GM12873 (cell line): Measurements from ENCODE around the gene CDKL1.

Source experiments
- CTCF ChIP-seq: IDR thresholded peaks from 2 replicates; pipeline ENCODE4 v1.5.1; 2012; ENCODE audit warnings: low read depth, mild to moderate bottlenecking, moderate library complexity, low read length, control low read depth; ENCODE audit not compliant: insufficient read depth; ENCODE audit errors: missing control alignments

CDKL1 gene

DNA sequence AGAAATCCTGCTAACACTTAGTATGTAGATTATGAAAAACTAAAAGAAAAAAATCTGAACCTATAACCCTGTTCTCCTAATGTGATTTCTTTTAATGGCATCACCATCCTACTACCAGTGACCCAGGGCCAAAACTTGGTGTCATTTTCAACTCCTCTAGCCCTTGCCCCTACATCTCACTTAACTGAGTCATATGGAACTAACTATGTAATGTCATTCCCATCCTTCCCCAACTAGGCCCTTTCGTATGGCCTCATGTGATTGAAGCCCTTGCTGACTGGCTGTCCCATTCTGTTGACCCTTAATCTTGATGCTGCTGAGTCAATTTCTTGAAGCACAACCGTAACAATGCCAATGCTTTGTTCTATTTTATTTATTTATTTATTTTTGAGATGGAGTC lies 77.0 kb downstream of the CDKL1 start:
- TF ChIP-seq CTCF, result no peak

DNA sequence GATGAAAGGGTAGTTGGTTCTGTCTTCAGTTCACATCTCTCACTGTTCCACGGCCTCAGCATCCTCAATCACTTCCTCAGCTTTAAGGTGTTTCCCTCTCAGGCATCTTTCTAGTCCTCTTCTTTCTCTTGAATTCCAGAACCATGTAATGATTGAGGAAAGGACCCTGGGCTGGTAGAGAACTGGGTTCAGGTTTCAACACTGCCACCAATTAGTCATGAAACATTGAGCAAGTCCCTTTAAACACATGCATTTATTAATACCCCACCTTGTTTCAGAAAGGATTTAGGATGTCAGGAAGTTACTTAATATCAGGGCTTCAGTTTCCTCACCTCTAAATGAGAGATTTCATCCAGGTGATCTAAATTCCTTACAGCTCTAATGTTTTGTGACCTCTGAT lies 77.4 kb downstream of the CDKL1 start:
- TF ChIP-seq CTCF, result no peak

DNA sequence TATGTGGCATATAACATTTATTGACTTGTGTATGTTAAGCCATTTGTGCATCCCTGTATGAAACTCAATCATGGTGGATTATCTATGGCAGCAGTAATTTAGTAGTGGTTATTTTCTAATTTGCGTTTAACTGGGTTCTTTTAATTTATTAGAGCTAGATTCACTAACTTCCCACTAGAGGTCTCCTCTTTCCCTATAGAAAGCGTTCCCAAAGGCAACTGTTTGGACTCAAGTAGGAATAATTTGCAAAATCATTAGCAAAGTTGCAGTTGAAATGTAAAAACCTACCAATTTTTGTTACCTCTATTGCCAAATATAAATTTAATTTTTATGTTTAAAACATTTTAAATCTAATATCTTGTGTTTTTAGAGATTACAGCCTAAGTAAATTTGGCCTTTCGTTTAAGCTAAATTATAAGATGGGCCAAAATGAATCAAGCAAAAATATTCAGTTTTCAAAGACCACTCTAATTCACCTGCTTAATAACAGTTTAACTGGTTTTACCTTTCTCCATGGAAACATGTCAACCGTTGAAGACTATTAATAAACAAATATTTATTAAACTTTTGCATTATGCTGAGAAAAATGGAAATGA lies 78.6 kb downstream of the CDKL1 start:
- TF ChIP-seq CTCF, result peak; percentile 20

- TF ChIP-seq CTCF, result no peak
Observed at GRCh38 chr14:50312734-50313054, 84.0 kb downstream of the CDKL1 start.

- no peak for TF ChIP-seq CTCF
Observed at GRCh38 chr14:50311972-50312733, 84.5 kb downstream of the CDKL1 start, which contains the start of the genes DMAC2L and L2HGDH. DMAC2L (plus strand) TSS chr14:50312324; CDS start chr14:50321488, 9,164 bp downstream. L2HGDH (minus strand) TSS chr14:50312229; CDS start chr14:50312150, 79 bp downstream.

DNA sequence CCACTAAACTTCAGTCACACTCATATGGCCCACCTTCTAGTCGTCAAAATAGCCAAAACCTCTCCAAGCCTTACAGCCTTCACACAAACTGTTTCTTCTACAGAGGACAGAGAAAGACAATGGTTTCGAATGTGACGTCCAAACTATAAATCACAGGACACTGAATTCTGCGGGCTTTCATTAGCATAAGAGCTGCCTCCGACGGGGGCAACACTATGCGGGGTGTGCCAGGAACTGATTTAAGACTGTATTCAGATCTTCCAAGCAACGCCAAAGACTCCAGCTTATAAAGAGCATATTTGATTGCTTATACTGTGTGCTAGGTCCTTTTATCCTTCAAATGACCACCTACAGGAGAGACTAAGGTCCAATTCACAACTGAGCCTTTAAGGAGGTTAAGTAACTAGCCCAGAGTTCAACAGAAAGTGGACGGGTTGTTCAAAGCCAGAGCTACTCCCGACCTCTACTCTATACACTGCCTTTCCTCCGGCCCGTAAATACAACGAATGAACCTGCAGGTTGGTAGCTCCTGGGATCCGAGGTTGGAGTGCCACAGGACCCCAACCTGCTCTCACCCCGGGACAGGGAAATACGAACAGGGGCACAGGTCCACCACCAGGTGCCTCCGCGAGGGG lies 85.2 kb downstream of the CDKL1 start:
- TF ChIP-seq CTCF, result peak; percentile 59

DNA sequence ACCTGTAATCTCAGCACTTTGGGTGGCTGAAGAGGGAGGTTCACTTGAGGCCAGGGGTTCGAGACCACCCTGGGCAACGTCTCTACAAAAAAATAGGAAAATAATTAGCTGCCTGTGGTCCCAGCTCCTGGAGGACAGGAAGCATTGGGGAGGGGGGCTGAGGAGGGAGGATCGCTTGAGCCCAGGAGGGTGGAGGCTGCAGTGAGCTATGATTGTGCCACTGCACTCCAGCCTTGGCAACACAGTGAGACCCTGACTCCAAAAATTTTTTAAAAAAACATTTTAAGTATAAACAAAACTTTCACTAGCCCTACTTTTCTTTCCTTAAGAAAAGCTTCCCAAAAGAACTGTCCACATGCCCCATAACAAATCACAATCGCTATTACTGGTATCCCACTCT lies 86.2 kb downstream of the CDKL1 start:
- TF ChIP-seq CTCF, result no peak
